NCI-H446 (cell line): ENCODE results near the gene ANO6.
"Not testable (repeated sequence)": the region's sequence is repeated elsewhere in the genome, so short reads cannot be mapped to it uniquely, and the experiment has no call there.

Experiments used
- DNase-seq, 2 experiments: peaks; one replicate each; lab custom pipeline; 2025; lab: John Stamatoyannopoulos, UW

ANO6 gene, protein sequence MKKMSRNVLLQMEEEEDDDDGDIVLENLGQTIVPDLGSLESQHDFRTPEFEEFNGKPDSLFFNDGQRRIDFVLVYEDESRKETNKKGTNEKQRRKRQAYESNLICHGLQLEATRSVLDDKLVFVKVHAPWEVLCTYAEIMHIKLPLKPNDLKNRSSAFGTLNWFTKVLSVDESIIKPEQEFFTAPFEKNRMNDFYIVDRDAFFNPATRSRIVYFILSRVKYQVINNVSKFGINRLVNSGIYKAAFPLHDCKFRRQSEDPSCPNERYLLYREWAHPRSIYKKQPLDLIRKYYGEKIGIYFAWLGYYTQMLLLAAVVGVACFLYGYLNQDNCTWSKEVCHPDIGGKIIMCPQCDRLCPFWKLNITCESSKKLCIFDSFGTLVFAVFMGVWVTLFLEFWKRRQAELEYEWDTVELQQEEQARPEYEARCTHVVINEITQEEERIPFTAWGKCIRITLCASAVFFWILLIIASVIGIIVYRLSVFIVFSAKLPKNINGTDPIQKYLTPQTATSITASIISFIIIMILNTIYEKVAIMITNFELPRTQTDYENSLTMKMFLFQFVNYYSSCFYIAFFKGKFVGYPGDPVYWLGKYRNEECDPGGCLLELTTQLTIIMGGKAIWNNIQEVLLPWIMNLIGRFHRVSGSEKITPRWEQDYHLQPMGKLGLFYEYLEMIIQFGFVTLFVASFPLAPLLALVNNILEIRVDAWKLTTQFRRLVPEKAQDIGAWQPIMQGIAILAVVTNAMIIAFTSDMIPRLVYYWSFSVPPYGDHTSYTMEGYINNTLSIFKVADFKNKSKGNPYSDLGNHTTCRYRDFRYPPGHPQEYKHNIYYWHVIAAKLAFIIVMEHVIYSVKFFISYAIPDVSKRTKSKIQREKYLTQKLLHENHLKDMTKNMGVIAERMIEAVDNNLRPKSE

DNA sequence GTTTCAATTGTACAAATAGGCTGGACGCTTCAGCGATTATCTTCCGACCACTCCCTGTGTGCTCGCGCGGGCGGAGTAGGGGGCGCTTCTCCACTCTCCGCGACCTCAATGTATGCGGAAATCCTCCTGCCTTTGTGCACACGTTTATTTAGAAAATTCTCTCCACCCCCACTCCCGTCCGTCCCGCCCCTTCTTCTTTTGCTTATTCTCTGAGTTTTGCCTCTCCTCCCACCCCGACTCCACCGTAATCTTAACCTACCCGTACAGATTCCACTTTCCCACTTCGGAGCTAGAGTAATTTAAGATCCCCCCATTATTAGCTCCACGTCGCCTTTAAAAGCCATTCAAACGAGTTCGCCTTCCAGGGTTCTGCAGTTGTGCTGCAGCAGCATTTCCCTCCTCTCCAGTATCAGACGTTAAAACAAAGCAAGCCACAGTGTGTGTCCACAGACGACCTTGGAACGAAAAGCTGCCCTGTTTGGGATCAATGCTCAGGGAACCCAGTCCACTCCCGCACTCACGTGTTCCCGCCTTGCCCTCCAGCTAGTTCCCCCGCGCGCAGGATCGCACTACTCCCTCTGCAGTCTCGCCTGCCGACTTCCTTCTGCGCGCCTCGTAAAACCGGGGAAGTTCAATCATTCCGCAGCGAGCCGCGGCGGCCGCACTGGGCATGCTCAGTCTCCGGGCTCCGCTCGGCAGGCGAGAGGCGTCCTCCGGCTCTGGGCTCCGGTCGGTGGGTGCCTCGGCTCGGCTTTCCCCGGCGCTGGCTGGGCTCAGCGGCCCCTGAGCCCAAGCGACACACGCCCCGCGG is at the start of gene ANO6:
Gene ANO6, plus strand, starts transcription at position 677 of the 811 bp plus-strand sequence. CDS start 227 bp downstream, outside the sequence.
- peak; percentile 62 to 86 for DNase-seq

- DNase-seq: no peak
Measured at GRCh38 chr12:45168976-45169375, 46.9 kb upstream of the ANO6 start.

DNA sequence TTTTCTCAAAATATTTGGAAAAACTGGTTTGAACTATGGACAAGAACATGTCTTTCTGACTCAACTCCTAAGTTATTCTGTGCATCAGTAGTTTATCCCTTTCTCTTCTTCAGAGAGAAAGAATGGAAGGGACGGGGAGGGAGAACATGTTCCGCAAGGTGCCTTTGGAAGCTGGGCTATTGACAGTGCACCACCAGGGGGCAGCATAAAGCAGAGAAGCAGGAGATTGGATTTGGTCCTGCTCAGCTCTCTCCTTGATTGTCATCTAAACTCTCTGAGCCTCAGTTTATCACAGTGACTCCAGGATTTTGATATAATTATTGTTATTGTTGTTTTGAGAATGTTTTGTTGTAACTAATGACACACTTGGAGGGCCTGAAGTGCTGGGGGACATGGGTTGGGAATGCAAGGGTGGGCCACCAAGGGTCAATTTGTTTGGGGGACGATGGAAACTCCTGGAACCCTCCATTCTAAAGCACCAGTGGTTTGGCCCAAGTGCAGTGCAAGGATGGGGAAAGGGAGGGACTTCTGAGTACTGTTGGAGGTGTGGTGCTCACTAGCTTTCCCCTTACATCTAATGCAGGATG is 45.3 kb upstream of the ANO6 start:
- peak; percentile 24 to 73 for DNase-seq

- DNase-seq: not testable (repeated sequence)
Measured at GRCh38 chr12:45173293-45173692, 42.6 kb upstream of the ANO6 start.

DNA sequence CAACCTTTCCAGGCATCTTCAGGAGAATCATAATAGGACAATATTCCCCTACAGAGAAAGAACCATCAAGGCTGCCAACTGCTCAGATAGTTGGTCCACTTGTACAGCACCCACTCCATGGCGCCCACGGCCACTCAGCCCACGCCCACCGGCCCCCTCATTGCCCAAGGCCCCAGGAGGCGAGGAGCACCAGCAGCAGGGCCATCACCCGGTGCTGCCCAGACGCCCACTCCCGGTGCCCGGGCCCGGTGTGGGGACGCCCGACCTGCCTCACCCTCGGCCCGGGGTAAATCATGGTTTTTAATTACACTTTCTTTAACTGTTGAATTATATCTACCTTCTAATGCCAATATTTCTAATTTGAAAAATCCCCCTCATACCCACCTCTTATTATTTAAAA is 41.3 kb upstream of the ANO6 start:
- DNase-seq: no peak

DNA sequence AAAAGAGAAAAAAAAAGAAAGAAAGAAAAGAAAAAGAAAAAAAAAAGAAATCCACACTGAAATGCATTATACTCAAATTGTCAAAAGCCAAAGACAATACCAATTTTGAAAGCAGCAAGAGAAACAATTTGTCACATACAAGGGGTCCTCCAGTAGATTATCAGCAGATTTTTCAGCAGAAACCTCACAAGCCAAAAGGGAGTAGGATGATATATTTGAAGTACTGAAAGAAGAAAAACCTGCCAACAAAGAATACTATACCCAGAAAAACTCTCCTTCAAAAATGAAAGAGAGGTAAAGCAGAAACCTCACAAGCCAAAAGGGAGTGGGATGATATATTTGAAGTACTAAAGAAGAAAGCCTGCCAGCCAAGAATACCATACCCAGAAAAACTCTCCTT is 37.1 kb upstream of the ANO6 start:
- DNase-seq: no peak

DNA sequence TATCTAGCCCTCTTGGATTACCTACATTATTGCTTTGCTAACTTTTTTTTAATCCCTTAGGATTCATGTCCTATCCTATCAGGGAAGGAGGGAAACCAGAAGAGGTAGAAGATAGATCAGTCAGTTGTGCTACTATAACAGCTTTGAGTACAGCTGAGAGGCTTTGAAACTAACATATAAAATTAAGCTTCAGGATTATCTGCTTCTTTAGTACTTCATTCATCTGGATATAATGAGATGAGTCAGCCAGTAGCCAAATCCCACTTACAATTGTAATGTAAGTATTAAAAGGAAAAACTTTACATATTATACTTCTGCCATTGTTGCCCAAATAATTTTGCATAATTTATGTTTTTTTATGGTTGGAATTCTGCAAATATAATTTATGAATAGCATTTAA is 33.4 kb upstream of the ANO6 start:
- DNase-seq: no peak

GRCh38 chr12:45183246-45183645 is 32.6 kb upstream of the ANO6 start:
- DNase-seq: no peak

DNA sequence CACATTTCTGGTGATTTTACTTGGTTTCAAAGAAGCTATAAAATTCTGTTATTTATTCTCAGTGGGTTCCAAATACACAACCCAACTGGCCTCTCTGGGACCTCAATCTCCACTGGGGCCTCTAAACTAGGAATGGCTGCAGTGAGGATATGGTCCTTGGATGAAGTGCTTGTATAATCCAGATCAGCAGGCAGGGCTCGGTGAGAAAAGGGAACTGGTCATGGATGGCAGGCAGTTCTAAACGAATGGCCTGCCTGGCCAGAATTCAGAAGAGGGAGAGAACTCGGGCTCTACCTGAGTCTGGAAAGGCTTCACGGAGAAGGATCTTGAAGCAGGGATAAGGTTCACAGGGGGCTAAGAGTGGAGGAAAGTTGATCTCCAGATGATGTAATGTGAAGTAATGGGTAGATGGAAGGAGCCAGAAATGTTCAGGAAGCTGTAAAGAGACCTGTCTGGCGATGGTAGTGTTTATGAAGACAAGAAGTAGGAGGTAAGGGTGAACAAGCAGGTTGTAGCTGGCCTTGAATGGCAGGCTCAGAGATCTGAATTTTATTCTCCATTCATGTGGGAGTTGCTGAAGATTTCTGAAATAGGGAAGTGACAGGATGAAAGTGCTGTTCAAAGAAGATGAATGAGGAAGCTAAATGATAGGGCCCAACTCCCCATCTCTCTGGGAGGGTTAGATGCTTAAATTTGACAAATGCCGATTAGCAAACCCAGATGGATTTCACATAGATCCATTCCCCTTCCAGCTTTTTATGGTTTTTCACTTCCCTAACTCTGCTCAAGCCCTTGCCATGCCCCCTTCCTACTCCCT is 31.5 kb upstream of the ANO6 start:
- no peak for DNase-seq

DNA sequence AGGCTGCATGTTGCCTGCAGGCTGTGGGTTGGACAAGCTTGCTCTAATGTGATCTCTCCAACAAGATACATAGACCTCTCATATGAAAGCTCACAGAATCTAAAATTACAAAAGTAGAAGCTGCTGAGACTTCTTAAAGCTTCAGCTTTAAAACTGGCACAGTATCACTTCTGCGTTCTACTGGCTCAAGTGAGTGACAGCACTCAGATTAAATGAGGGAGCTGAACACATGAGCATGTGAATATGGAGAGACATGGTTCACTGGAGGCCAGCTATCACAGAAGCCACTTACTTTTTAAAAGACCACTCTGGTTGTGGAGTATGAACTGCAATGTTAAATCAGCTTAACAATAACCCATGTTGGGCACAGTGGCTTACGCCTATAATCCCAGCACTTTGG is 29.1 kb upstream of the ANO6 start:
- no peak for DNase-seq

DNA sequence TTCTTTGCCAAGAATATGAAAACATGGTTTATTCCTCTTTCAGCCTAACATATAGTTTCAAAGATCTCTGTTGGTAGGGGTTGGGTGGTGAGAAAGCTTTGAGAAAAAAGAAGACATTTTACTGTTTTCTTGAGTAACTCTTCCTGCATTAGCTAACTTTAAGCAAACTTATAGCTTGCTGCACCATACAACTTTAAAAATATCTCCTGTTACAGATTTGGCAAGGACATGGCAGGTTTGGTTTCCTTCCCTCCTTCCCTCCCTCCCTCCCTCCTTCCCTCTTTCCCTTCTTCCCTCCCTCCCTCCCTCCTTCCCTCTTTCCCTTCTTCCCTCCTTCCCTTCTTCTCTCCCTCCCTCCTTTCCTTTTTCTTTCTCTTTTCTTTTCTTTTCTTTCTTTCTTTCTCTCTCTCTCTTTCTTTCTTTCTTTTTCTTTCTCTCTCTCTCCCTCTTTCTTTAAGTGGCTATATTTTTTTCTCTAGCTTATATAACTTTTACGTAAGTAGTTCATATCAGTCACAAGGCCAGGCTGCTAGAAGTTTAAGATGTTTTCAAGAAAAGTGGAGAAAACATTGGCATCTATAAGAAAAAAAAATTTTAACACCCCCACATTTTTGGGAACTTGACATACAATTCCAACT is 26.0 kb upstream of the ANO6 start:
- no peak for DNase-seq

GRCh38 chr12:45191239-45191638 is 24.7 kb upstream of the ANO6 start:
- no peak for DNase-seq

- no peak for DNase-seq
Measured at GRCh38 chr12:45192707-45193106, 23.2 kb upstream of the ANO6 start.

DNA sequence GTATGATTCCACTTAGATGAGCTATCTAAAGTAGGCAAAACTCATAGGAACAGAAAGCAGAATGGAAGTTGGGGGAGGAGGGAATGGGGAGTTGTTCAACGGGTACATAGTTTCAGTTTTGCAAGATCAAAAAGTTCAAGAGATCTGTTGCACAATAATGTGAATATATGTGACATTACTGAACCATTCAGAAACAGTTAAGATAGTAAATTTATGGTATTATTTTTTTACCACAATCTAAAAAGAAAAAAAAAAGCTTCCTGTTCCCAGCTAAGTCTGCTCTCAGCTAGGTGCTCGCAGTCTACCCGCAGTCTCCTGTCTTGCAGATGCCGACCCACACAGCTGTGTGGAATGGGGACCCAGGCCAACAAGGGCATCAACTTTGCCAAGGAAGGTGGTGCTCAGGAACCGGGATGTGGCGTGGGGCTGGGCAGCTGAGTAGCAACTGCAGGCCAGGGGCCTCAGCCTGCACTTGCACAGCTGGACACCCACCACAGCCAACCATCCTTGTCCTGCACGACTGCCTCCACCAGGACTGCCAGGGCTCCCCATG is 15.3 kb upstream of the ANO6 start:
- DNase-seq: no peak

DNA sequence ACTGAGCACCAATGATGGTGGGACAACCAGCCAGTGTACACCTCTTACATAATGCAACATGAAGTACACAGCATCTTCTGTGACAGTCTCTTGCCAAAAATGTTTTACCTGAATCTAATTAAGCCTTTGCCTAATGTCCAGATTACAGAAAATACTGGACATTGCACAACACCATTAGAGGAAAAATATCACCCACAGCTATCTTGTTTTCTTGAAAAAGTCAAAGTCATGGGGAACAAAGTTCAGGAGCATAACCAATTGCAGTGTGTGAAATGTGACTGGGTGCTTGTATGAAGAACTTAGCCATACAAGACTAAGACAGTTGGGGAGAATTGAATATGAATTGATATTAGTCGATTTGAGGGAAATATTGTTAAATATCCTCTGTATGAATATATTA is 12.1 kb upstream of the ANO6 start:
- DNase-seq: no peak

GRCh38 chr12:45204757-45205156 is 11.1 kb upstream of the ANO6 start:
- no peak for DNase-seq

- no peak for DNase-seq
Measured at GRCh38 chr12:45205165-45205825, 10.6 kb upstream of the ANO6 start.

GRCh38 chr12:45208604-45209487 is 7.0 kb upstream of the ANO6 start:
- no peak for DNase-seq

DNA sequence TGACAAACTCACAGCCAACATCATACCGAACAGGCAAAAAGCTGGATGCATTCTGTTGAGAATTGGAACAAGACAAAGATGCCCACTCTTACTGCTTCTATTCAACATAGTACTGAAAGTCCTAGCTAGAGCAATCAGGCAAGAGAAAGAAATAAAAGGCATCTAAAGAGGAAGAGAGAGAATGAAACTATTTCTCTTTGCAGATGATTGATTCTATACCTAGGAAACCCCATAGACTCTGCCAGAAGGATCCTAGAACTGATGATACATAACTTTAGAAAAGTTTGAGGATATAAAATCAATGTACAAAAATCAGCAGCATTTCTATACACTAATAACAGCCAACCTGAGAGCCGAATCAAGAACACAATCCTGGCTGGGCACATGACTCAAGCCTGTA is 6.1 kb upstream of the ANO6 start:
- no peak for DNase-seq
